Measurements from ENCODE around the gene PDE10A. TPM values are rescaled to one million over a fixed set of nuclear protein-coding genes. Genes with fewer than 3 reads are reported as not detected.

The PDE10A gene
- total and polyA plus RNA-seq, 3 experiments from 2014 or later = not detected

DNA sequence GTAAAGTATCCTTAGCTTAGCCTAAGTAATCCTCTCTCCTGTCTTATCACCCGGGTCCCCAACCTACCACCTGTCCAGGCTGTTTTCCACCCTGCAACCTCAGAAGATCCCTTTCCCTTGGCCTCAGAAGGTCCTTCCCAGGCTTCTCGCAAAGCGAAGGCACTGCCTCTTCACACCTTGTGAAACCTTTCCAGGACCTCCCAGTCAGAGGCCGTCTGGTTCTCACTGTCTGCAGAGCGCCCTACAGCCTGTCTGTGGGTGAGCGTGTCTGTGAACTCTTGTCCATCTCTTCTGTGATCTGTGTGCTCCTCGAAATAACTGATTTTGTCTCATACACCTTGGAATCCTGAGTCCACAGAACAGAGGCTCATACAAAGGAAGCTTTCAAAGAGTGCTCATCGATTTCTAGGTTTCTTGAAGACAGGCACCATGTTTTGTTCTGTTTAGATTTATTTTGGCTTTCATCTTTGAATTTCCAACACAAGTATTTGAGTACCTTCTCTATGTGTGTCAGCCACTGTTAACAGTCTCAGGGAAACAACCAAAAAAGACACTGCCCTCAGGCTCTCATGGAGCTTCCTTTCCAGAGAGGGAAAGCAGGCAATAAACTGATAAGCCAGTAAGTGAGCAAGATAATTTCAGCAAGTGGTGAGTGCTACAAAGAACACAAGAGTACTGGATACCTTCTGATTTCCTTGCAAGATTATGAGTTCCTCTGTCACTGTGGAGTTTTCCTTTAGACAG lies 6.3 kb downstream of the PDE10A start:
- no peaks in the 10 kb centered on the region for H3K36me3 ChIP-seq (ENCODE audit: insufficient read depth, low read length)
- peaks cover 12 to 13% of the 10 kb centered on the region in 2 donors for H3K27me3 Mint-ChIP-seq
- no peaks in the 10 kb centered on the region for H3K27me3 ChIP-seq (ENCODE audit: insufficient read depth, low read length, poor library complexity, severe bottlenecking)
- peaks cover 0 to 3% (median 0%) of the 10 kb centered on the region in 5 donors for H3K9me3 Mint-ChIP-seq
- H3K4me1 Mint-ChIP-seq = peaks cover 0 to 6% (median 2%) of the 10 kb centered on the region in 3 donors
- ChIA-PET CTCF (no interaction called here), POLR2A (no interaction called here)
- H3K4me1 ChIP-seq (ENCODE audit: insufficient read depth, low read length) = no peaks in the 10 kb centered on the region
- H3K27ac ChIP-seq (ENCODE audit: low read depth, low read length) = no peak overlapping the region
- no peak overlapping the region for H3K27ac Mint-ChIP-seq
- H3K9me3 ChIP-seq (ENCODE audit: low read length) = no peaks in the 10 kb centered on the region
- H3K4me3 ChIP-seq (ENCODE audit: low read length) = no peak overlapping the region
- DNase-seq = no peak
- H3K4me3 Mint-ChIP-seq = no peak overlapping the region
- peaks cover 0 to 3% (median 2%) of the 10 kb centered on the region in 3 donors for H3K36me3 Mint-ChIP-seq

DNA sequence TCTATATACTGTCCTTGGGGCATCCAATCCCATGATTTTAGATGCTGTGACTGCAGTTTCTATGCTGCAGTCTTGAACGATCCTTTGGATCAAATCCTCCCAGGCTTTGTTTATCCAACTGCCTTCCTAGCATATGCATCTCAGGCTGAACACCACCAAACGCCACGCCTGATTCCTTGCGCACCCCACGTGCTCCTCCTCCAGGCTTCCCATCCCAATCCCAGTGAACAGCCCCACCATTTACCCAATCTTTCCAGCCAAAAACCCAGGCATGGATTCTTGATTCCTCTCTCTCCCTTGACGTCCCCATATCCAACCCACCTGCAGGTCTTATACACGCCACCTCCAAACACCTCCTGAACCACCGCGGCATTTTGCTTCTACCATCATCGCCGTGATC lies 7.8 kb downstream of the PDE10A start:
- H3K36me3 Mint-ChIP-seq = peaks cover 0 to 3% (median 2%) of the 10 kb centered on the region in 3 donors
- peaks cover 12 to 13% of the 10 kb centered on the region in 2 donors for H3K27me3 Mint-ChIP-seq
- H3K4me1 Mint-ChIP-seq = peaks cover 0 to 6% (median 2%) of the 10 kb centered on the region in 3 donors
- POLR2A ChIA-PET = no interaction called here
- no peak overlapping the region for H3K4me3 Mint-ChIP-seq
- H3K27ac Mint-ChIP-seq = no peak overlapping the region
- H3K36me3 ChIP-seq (ENCODE audit: insufficient read depth, low read length) = no peaks in the 10 kb centered on the region
- DNase-seq = no peak
- H3K9me3 Mint-ChIP-seq = peaks cover 0 to 3% (median 0%) of the 10 kb centered on the region in 5 donors
- H3K9me3 ChIP-seq (ENCODE audit: low read length) = no peaks in the 10 kb centered on the region
- no peak overlapping the region for H3K4me3 ChIP-seq (ENCODE audit: low read length)
- no peaks in the 10 kb centered on the region for H3K27me3 ChIP-seq (ENCODE audit: insufficient read depth, low read length, poor library complexity, severe bottlenecking)
- no peaks in the 10 kb centered on the region for H3K4me1 ChIP-seq (ENCODE audit: insufficient read depth, low read length)
- CTCF ChIA-PET = no interaction called here
- no peak overlapping the region for H3K27ac ChIP-seq (ENCODE audit: low read depth, low read length)

DNA sequence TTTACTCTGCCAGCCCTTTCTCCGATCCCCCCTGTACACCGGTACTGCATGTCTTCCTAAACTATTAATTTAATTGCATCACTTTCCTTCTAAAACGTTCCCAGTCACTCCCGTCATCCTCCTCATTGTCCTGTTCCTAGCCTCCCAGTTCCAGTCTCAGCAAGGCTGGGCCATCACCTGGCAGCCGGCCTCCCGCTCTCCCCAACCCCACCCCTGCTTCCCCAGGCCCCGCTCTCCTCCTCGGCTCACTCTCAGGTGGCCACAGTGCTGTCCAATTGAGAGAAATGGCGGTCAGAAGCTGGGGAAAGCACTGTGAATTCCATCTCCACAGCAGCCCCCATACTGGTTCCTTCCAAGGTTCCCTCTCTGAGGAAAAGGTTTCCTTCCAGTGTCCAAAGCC lies 8.9 kb downstream of the PDE10A start:
- Histone ChIP-seq H3K9me3 (ENCODE audit: low read length) (no peaks in the 10 kb centered on the region), H3K4me1 (ENCODE audit: insufficient read depth, low read length) (no peaks in the 10 kb centered on the region), H3K36me3 (ENCODE audit: insufficient read depth, low read length) (no peaks in the 10 kb centered on the region), H3K27ac (ENCODE audit: low read depth, low read length) (no peak overlapping the region), H3K27me3 (ENCODE audit: insufficient read depth, low read length, poor library complexity, severe bottlenecking) (no peaks in the 10 kb centered on the region), H3K4me3 (ENCODE audit: low read length) (no peak overlapping the region)
- no peak overlapping the region for H3K4me3 Mint-ChIP-seq
- H3K27ac Mint-ChIP-seq = no peak overlapping the region
- H3K9me3 Mint-ChIP-seq = no peaks in the 10 kb centered on the region
- no peak for DNase-seq
- no peaks in the 10 kb centered on the region for H3K4me1 Mint-ChIP-seq
- no peaks in the 10 kb centered on the region for H3K36me3 Mint-ChIP-seq
- H3K27me3 Mint-ChIP-seq = peaks cover 3% of the 10 kb centered on the region in 2 donors
- CTCF ChIA-PET = no interaction called here
- POLR2A ChIA-PET = no interaction called here

DNA sequence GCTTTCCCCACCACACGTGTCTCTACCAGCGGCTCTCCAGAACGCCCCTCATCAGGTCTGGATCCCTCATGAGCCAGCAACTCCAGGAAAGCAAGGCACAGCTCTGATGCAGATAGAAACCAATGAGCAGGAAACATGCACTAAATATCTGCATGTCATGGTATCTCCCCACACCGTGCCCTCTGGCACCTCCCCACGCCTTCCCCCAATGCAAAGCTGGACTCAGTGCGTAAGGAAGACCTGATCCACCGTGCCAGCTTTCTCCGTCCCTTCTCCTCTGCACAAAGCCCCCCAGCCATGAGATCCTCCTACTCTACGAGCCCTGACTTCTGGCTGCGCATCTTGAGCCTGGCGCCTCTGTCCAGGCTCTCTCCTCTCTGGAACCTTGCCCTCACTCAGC lies 9.4 kb downstream of the PDE10A start:
- H3K4me3 ChIP-seq (ENCODE audit: low read length) = no peak overlapping the region
- POLR2A ChIA-PET = no interaction called here
- H3K9me3 ChIP-seq (ENCODE audit: low read length) = no peaks in the 10 kb centered on the region
- no peaks in the 10 kb centered on the region for H3K4me1 ChIP-seq (ENCODE audit: insufficient read depth, low read length)
- no peaks in the 10 kb centered on the region for H3K4me1 Mint-ChIP-seq
- peaks cover 0 to 2% of the 10 kb centered on the region in 2 donors for H3K27me3 Mint-ChIP-seq
- CTCF ChIA-PET = no interaction called here
- H3K36me3 ChIP-seq (ENCODE audit: insufficient read depth, low read length) = no peaks in the 10 kb centered on the region
- no peaks in the 10 kb centered on the region for H3K9me3 Mint-ChIP-seq
- no peaks in the 10 kb centered on the region for H3K36me3 Mint-ChIP-seq
- H3K27ac Mint-ChIP-seq = no peak overlapping the region
- DNase-seq = no peak
- H3K4me3 Mint-ChIP-seq = no peak overlapping the region
- H3K27ac ChIP-seq (ENCODE audit: low read depth, low read length) = no peak overlapping the region
- H3K27me3 ChIP-seq (ENCODE audit: insufficient read depth, low read length, poor library complexity, severe bottlenecking) = no peaks in the 10 kb centered on the region

DNA sequence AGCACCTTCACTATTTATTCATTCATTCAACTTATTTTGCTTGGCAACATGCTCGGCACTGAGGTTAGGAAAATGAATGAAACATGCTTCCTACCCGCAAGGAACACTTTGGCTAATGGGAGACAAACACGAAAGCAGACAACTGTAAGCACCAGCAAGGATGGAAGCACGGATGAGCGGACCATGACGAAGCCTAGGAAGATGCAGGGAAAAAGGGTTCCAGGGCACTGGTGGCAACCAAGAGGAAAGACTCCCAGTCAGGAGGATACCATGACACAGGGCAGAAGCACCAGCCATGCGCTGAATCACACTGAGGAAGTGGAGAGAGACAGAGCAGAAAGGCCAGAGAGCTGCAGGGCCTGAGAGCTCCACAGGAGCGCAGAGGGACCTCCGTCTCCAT lies 9.8 kb downstream of the PDE10A start:
- no peak overlapping the region for H3K27ac Mint-ChIP-seq
- no peaks in the 10 kb centered on the region for H3K36me3 ChIP-seq (ENCODE audit: insufficient read depth, low read length)
- peaks cover 0 to 2% of the 10 kb centered on the region in 2 donors for H3K27me3 Mint-ChIP-seq
- POLR2A ChIA-PET = no interaction called here
- CTCF ChIA-PET = interaction anchor here (1.0 kb wide), 1 partner anchor 14 kb away, joined by 3 read pairs; no protein-coding TSS in a partner anchor
- H3K9me3 ChIP-seq (ENCODE audit: low read length) = no peaks in the 10 kb centered on the region
- DNase-seq = no peak
- H3K36me3 Mint-ChIP-seq = no peaks in the 10 kb centered on the region
- no peaks in the 10 kb centered on the region for H3K4me1 ChIP-seq (ENCODE audit: insufficient read depth, low read length)
- H3K9me3 Mint-ChIP-seq = no peaks in the 10 kb centered on the region
- no peaks in the 10 kb centered on the region for H3K4me1 Mint-ChIP-seq
- H3K4me3 ChIP-seq (ENCODE audit: low read length) = no peak overlapping the region
- H3K27me3 ChIP-seq (ENCODE audit: insufficient read depth, low read length, poor library complexity, severe bottlenecking) = no peaks in the 10 kb centered on the region
- H3K4me3 Mint-ChIP-seq = no peak overlapping the region
- no peak overlapping the region for H3K27ac ChIP-seq (ENCODE audit: low read depth, low read length)

DNA sequence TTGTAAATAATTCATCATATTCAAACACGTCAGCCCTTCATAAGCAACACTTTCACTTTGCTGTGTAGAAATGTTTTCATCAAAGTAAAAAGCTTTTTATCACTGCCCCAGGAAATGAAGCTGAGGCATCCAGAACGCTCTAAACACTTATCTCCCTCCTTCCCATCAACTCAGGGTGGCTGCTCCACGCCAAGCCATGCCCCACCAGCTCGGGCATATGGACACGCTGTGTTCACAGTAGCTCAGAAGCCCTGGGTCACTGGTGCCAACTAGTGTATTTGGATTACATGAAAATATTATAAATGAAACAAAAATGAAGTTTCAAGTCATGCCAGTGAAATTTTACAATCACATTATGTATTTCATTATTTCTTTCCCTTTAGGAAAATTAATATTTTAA lies 10.3 kb downstream of the PDE10A start:
- no peak overlapping the region for H3K4me3 Mint-ChIP-seq
- no peak for DNase-seq
- ChIA-PET CTCF (interaction anchor here (1.0 kb wide), 1 partner anchor 14 kb away, joined by 3 read pairs; no protein-coding TSS in a partner anchor), POLR2A (no interaction called here)
- no peak overlapping the region for H3K27ac Mint-ChIP-seq
- H3K36me3 Mint-ChIP-seq = no peaks in the 10 kb centered on the region
- Histone ChIP-seq H3K4me3 (ENCODE audit: low read length) (no peak overlapping the region), H3K36me3 (ENCODE audit: insufficient read depth, low read length) (no peaks in the 10 kb centered on the region), H3K27me3 (ENCODE audit: insufficient read depth, low read length, poor library complexity, severe bottlenecking) (no peaks in the 10 kb centered on the region), H3K4me1 (ENCODE audit: insufficient read depth, low read length) (no peaks in the 10 kb centered on the region), H3K27ac (ENCODE audit: low read depth, low read length) (no peak overlapping the region), H3K9me3 (ENCODE audit: low read length) (no peaks in the 10 kb centered on the region)
- H3K9me3 Mint-ChIP-seq = no peaks in the 10 kb centered on the region
- no peaks in the 10 kb centered on the region for H3K27me3 Mint-ChIP-seq
- H3K4me1 Mint-ChIP-seq = no peaks in the 10 kb centered on the region

DNA sequence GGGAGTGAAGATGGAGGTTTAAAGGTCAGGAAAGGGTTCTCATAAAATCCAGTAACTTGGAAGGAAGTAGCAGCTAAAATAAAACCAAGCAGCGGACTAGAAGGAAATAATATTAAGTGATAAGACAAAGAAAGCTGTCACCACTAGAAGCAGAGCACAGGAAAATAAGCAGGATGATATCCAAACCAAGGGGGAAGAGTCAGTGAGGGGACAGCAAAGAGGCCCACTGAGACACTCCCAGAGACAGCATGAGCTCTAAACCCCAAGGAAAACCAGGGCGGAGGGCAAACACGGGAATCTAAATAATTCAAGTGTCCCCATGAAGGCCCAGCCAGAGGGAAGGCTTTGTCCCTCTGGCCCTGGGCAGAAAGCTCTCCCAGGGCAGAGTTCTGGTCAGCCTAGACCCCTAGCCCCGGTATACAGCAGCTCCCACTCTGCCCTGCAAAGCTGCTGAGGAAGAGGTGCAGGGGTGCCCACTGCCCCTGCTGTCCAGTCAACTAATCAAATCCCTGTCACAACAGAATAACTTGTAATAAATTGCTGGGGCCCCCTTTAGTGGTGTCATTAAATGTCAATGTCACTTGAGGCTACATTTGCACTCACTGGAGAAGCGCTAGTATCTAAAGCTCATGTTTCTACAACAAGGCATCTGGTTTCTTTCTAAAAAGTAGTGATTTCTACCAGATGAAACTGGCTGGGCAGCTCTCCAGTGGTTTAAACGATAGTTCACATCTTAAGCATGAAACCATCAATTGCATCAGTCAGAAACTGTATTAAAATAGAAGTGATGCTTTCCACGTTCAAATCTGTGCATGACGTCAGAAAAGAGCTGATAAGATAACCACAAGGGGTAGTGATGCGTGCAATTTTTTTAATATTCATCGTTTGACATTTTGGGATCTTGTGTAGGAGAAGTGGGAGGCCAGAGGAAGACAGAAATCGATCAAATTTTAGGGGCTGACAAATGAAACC lies 13.6 kb downstream of the PDE10A start:
- no peak overlapping the region for H3K27ac Mint-ChIP-seq
- POLR2A ChIA-PET = no interaction called here
- H3K9me3 Mint-ChIP-seq = peaks cover 0 to 2% (median 2%) of the 10 kb centered on the region in 5 donors
- Histone ChIP-seq H3K9me3 (ENCODE audit: low read length) (no peaks in the 10 kb centered on the region), H3K4me1 (ENCODE audit: insufficient read depth, low read length) (no peaks in the 10 kb centered on the region), H3K36me3 (ENCODE audit: insufficient read depth, low read length) (no peaks in the 10 kb centered on the region), H3K4me3 (ENCODE audit: low read length) (no peak overlapping the region), H3K27ac (ENCODE audit: low read depth, low read length) (no peak overlapping the region), H3K27me3 (ENCODE audit: insufficient read depth, low read length, poor library complexity, severe bottlenecking) (no peaks in the 10 kb centered on the region)
- H3K4me3 Mint-ChIP-seq = no peak overlapping the region
- peaks cover 0 to 3% of the 10 kb centered on the region in 2 donors for H3K27me3 Mint-ChIP-seq
- H3K4me1 Mint-ChIP-seq = no peaks in the 10 kb centered on the region
- CTCF ChIA-PET = no interaction called here
- DNase-seq = no peak
- no peaks in the 10 kb centered on the region for H3K36me3 Mint-ChIP-seq

DNA sequence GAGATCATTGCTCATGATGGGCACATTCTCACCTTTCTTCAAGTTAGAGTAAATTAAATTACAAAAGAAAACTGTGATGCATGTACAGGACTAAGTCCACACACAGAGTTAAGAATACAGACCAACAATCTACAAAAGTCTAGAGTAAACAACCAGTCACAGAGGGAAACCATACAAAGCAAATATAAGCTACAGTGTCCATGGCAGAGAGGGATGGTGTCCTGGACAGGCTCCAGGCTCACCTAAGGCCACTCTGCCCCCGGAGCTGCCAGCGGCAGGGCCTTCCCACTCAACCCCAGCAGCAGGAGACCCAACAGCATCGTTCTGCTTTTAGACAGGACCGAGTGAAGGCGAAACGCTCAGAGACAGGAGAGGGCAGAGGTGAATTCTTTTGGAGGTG lies 16.0 kb downstream of the PDE10A start:
- peaks cover 0 to 3% of the 10 kb centered on the region in 2 donors for H3K27me3 Mint-ChIP-seq
- no peak overlapping the region for H3K4me3 Mint-ChIP-seq
- Histone ChIP-seq H3K36me3 (ENCODE audit: insufficient read depth, low read length) (no peaks in the 10 kb centered on the region), H3K27ac (ENCODE audit: low read depth, low read length) (no peak overlapping the region), H3K4me1 (ENCODE audit: insufficient read depth, low read length) (no peaks in the 10 kb centered on the region), H3K4me3 (ENCODE audit: low read length) (no peak overlapping the region), H3K27me3 (ENCODE audit: insufficient read depth, low read length, poor library complexity, severe bottlenecking) (no peaks in the 10 kb centered on the region), H3K9me3 (ENCODE audit: low read length) (no peaks in the 10 kb centered on the region)
- ChIA-PET CTCF (no interaction called here), POLR2A (no interaction called here)
- H3K9me3 Mint-ChIP-seq = peaks cover 0 to 5% (median 2%) of the 10 kb centered on the region in 5 donors
- no peaks in the 10 kb centered on the region for H3K36me3 Mint-ChIP-seq
- H3K4me1 Mint-ChIP-seq = no peaks in the 10 kb centered on the region
- no peak for DNase-seq
- no peak overlapping the region for H3K27ac Mint-ChIP-seq

All from CD8-positive, alpha-beta memory T cell (primary cell).